Hair follicular keratinocyte (primary cell): ENCODE measurements around the gene CXCL5. TPM values are rescaled to one million over a fixed set of nuclear protein-coding genes. Genes with fewer than 3 reads are reported as not detected.

Experiments used
- total RNA-seq: library from RNA; depleted of rRNA; stranded (reverse); fragments of >200 nt; gene quantifications from 2 replicates; pipeline ENCODE4 v1.2.3, GENCODE V29; 2015

Gene CXCL5
- 20.4 and 48.7 TPM in 2 replicates for total RNA-seq

GRCh38 chr4:73998040-73999011 is at the start of gene CXCL5:
Gene CXCL5, minus strand, starts transcription at chr4:73998677. Its CDS starts 96 bp downstream, at chr4:73998581.

GRCh38 chr4:74038425-74039314 is 40.2 kb upstream of the CXCL5 start, which contains the start of gene CXCL3:
Gene CXCL3, minus strand, starts transcription at chr4:74038689. Its CDS starts 78 bp downstream, at chr4:74038611.

GRCh38 chr4:73988061-73988460 is 10.4 kb downstream of the CXCL5 start, which contains the start of gene PPBP:
Gene PPBP, minus strand, starts transcription at chr4:73988190. Its CDS starts 87 bp downstream, at chr4:73988103.

Other genes with a start within 250 kb of the CXCL5 start
- gene CXCL6, start 162.0 kb downstream of the CXCL5 start, total RNA-seq: 0.08 and 0.65 TPM in 2 replicates
- not detected in 2 replicates for gene PF4V1, start 145.4 kb downstream of the CXCL5 start, total RNA-seq
- gene CXCL1, start 129.3 kb downstream of the CXCL5 start, total RNA-seq: 104 and 131 TPM in 2 replicates
- gene PF4, start 16.6 kb downstream of the CXCL5 start, total RNA-seq: not detected in 2 replicates
- gene PPBP, start 10.5 kb downstream of the CXCL5 start, total RNA-seq: 0.49 TPM in 1 of 2 replicates, not detected in the other
- gene CXCL3, start 40.0 kb upstream of the CXCL5 start, total RNA-seq: 42.0 and 156 TPM in 2 replicates
- 23.7 and 44.9 TPM in 2 replicates for gene CXCL2, start 100.5 kb upstream of the CXCL5 start, total RNA-seq
- gene MTHFD2L, start 159.4 kb upstream of the CXCL5 start, total RNA-seq: 17.2 and 25.2 TPM in 2 replicates